Lung (tissue), 12 donors: ENCODE measurements around the gene ALOX15. TPM values are rescaled to one million over a fixed set of nuclear protein-coding genes. Genes with fewer than 3 reads are reported as not detected.
"Not testable (repeated sequence)": the region's sequence is repeated elsewhere in the genome, so short reads cannot be mapped to it uniquely, and the experiment has no call there.

ENCODE experiments used
- ATAC-seq: fragments of 200-7000 bp; cut with Tn5 transposase; one replicate; pipeline ENCODE4 v1.9.1; 2020; ENCODE audit warnings: moderate number of reproducible peaks; ENCODE audit not compliant: insufficient read depth, low FRiP score
- DNase-seq, 3 donors: peaks; one replicate each; pipeline ENCODE4 v3.0.0-alpha.2; 2013 to 2017
- H3K27ac ChIP-seq, 2 donors: one replicate each; pipeline ENCODE4 v1.5.1; 2013; ENCODE audit warnings: mild to moderate bottlenecking in 2 of 2, moderate library complexity in 2 of 2, control low read depth in 1 of 2, inconsistent platforms in 1 of 2, low read depth in 1 of 2, low read length in 1 of 2
- H3K27me3 ChIP-seq, 3 donors: one replicate each; pipeline ENCODE4 v1.5.1; 2013; ENCODE audit warnings: low read length in 2 of 3; ENCODE audit not compliant: control insufficient read depth in 3 of 3, insufficient read depth in 3 of 3
- H3K36me3 ChIP-seq, 4 donors: one replicate each; pipeline ENCODE4 v1.5.1; 2013; ENCODE audit warnings: low read length in 4 of 4, mild to moderate bottlenecking in 1 of 4, moderate library complexity in 1 of 4; ENCODE audit not compliant: control insufficient read depth in 4 of 4, insufficient read depth in 4 of 4
- H3K4me1 ChIP-seq, 5 donors: one replicate each; pipeline ENCODE4 v1.5.1; 2013; ENCODE audit warnings: low read length in 5 of 5, mild to moderate bottlenecking in 2 of 5, moderate library complexity in 1 of 5; ENCODE audit not compliant: control insufficient read depth in 5 of 5, insufficient read depth in 5 of 5
- H3K4me3 ChIP-seq: one replicate; pipeline ENCODE4 v1.5.1; 2013; ENCODE audit warnings: mild to moderate bottlenecking, control low read depth, moderate library complexity
- H3K9ac ChIP-seq, 2 donors: one replicate each; pipeline ENCODE4 v1.5.1; 2013; ENCODE audit warnings: low read length in 2 of 2, control low read depth in 1 of 2; ENCODE audit not compliant: insufficient read depth in 1 of 2
- H3K9me3 ChIP-seq, 4 donors: one replicate each; pipeline ENCODE4 v1.5.1; 2013; ENCODE audit warnings: low read length in 3 of 4, mild to moderate bottlenecking in 1 of 4, moderate library complexity in 1 of 4; ENCODE audit not compliant: control insufficient read depth in 4 of 4, insufficient read depth in 3 of 4
- CTCF ChIP-seq: IDR thresholded peaks from 2 replicates; pipeline ENCODE4 v1.5.1; 2012; ENCODE audit warnings: mild to moderate bottlenecking; ENCODE audit errors: control extremely low read depth, extremely low read depth
- WGBS, 2 donors: extraction: QIAGEN DNeasy Blood & Tissue Kit; methylation state at CpG; one replicate each; pipeline ENCODE4 v1.1.7; 2013; 5-methylcytosine and 5-hydroxymethylcytosine counted together
- polyA plus RNA-seq, 2 donors: library from polyadenylated mRNA; stranded (reverse); fragments of 200-250 nt; gene quantifications; one replicate each; pipeline ENCODE4 v1.2.1, GENCODE V29; 2013
- total RNA-seq, 2 donors: library from RNA; depleted of rRNA in 1 of 2; stranded (reverse); fragments of >200 nt in 1 of 2; gene quantifications; one replicate each; pipeline ENCODE4 v1.2.1, GENCODE V29; 2014 to 2021
- donor health status: control.
- donor health status: control.
- donor health status: Bipolar disorder and iron deficiency.
- donor health status: healthy.
- donor health status: DM: yes; HTN: yes; CAD: no.

ALOX15 gene
- total and polyA plus RNA-seq, 4 donors, result 3.3 to 14.0 (median 5.6) TPM

- no peaks in the 10 kb centered on the region for H3K36me3 ChIP-seq
- DNase-seq (peak in 2 of 3 donors; percentile 37 to 39), ATAC-seq (no peak)
- WGBS, 2 donors, result 63% methylated on average over 6 of the region's 6 CpGs
- no peak for TF ChIP-seq CTCF
- H3K9ac ChIP-seq, result no peak overlapping the region
- peaks cover 0 to 13% (median 0%) of the 10 kb centered on the region in 5 donors for H3K4me1 ChIP-seq
- no peak overlapping the region for H3K4me3 ChIP-seq
- peaks cover 0 to 3% (median 0%) of the 10 kb centered on the region in 3 donors for H3K27me3 ChIP-seq
- H3K9me3 ChIP-seq, result no peaks in the 10 kb centered on the region
- no peak overlapping the region for H3K27ac ChIP-seq
Observed at GRCh38 chr17:4658478-4659305, 17.2 kb upstream of the ALOX15 start.

- Histone ChIP-seq H3K9ac (no peak overlapping the region), H3K4me3 (no peak overlapping the region), H3K36me3 (no peaks in the 10 kb centered on the region), H3K4me1 (peaks cover 0 to 13% (median 0%) of the 10 kb centered on the region in 5 donors), H3K27me3 (peaks cover 0 to 3% (median 0%) of the 10 kb centered on the region in 3 donors), H3K9me3 (no peaks in the 10 kb centered on the region), H3K27ac (no peak overlapping the region)
- no peak for DNase-seq
- no peak for ATAC-seq
- 90 to 93% methylated on average over 2 of the region's 2 CpGs for WGBS, 2 donors
- TF ChIP-seq CTCF, result no peak
Observed at GRCh38 chr17:4657678-4658077, 16.2 kb upstream of the ALOX15 start.

- not testable (repeated sequence) for DNase-seq, H3K9ac ChIP-seq, H3K27me3 ChIP-seq, H3K27ac ChIP-seq, H3K36me3 ChIP-seq, ATAC-seq, H3K9me3 ChIP-seq, H3K4me3 ChIP-seq
- peaks cover 0 to 13% (median 3%) of the 10 kb centered on the region in 5 donors for H3K4me1 ChIP-seq
- 90 to 94% methylated on average over 7 of the region's 7 CpGs for WGBS, 2 donors
Observed at GRCh38 chr17:4655933-4656332, 14.5 kb upstream of the ALOX15 start.

GRCh38 chr17:4652997-4653396 lies 11.5 kb upstream of the ALOX15 start:
- H3K9me3 ChIP-seq, result no peaks in the 10 kb centered on the region
- peaks cover 0 to 24% (median 5%) of the 10 kb centered on the region in 5 donors for H3K4me1 ChIP-seq
- H3K27ac ChIP-seq, result no peak overlapping the region
- no peak for ATAC-seq
- WGBS, 2 donors, result 78 to 82% methylated on average over 5 of the region's 5 CpGs
- H3K36me3 ChIP-seq, result no peaks in the 10 kb centered on the region
- DNase-seq, result no peak
- no peak overlapping the region for H3K9ac ChIP-seq
- no peak for TF ChIP-seq CTCF
- H3K4me3 ChIP-seq, result no peak overlapping the region
- no peaks in the 10 kb centered on the region for H3K27me3 ChIP-seq
